ENCODE data around the gene FRMD1.

FRMD1 gene

GRCh38 chr6:168053086-168053956 lies 25.7 kb downstream of the FRMD1 start:
- no peak for DNase-seq

DNA sequence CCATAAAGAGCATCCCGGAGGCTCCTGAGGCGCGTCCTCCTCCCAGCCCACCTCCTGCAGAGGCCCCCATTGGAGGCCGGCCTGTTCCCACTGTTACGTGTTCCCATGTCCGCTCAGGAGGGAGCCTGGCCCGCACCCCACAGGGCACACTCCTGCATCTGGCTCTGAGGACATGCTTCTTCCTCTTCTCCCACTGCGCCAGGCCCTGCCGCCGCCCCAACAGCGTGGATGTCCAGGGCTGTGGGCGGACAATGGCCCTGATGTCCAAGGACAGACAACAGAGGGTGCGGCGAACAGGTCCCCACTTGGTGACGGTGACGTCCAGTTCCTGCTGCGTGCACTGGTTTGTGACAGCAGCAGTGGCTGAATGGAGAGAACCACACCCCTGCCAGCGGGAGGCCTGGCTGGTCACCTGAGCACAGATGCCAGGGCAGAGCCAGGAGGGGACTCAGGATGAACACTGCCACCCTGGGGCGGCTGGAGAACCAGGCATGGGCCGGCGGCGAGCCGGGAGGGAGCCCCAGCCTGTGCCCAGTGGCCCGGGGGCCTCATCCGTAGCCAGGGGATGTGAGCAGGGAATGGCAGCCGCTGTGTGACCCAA lies 26.6 kb downstream of the FRMD1 start:
- no peak for DNase-seq

GRCh38 chr6:168051648-168052047 lies 27.4 kb downstream of the FRMD1 start:
- no peak for DNase-seq

DNA sequence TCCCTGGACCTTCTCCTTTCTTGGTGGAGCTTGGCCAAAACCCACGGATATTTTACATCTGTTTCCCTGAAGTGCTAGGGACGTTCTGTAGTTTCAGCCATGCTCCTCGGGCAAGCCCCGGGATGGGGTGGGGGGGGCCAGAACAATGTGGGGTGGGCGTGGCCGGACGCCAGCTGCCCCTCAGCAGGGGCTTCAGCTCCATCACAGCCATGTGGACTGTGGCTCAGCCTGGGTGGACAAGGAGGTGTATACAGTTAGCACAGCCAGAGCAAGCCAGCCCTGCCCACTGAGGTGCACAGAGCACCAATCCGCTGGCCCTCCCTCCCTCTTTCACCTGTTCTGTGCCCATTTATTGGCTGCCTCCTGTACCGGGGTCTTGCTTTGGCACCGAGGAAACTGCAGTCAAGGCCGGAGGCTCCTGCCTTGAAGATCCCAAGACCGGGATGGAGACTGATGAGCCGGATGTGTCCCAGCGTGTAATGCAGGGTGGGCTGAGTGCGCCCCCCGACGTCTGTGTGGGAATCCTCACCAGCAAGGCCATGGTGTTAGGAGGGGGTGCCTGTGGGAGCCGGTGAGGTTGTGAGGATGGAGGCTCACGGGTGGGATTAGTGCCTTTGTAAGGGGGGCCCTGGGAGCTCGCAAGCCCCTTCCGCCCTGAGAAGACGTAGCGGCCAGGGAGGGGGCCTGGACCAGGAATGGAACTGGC lies 28.0 kb downstream of the FRMD1 start:
- DNase-seq, result peak; percentile 13

DNA sequence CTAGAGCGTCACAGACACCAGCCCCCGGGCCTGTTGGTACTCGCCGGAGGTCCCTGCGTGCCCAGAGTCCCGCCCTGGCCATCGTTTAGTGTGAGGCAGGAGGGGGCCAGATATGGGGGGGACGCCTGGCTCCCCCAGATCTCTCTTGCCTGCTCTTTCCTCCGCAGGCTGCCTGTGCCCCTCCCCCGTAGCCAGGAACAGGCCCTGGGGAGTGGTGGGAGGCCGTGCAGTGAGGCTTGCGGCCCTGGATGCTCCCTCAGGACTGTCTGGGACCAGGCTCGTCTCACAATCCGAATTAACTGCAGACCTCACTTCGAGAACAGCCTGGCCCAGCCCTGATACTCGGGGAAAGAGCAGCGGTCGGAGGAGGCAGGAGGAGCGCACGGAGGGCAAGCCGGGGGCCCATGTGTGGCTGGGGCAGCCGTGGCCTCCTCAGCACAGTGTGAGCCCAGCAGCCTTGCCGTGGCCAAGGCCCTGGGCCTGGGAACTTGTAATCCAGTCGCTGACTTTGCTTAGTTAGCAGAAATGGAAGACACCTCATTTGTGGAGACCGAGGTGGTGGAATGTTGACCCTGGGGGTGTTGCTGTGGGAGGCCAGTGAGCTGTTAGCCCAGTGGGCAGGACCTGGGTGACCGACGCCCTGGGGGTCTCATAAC lies 28.7 kb downstream of the FRMD1 start:
- no peak for DNase-seq

DNA sequence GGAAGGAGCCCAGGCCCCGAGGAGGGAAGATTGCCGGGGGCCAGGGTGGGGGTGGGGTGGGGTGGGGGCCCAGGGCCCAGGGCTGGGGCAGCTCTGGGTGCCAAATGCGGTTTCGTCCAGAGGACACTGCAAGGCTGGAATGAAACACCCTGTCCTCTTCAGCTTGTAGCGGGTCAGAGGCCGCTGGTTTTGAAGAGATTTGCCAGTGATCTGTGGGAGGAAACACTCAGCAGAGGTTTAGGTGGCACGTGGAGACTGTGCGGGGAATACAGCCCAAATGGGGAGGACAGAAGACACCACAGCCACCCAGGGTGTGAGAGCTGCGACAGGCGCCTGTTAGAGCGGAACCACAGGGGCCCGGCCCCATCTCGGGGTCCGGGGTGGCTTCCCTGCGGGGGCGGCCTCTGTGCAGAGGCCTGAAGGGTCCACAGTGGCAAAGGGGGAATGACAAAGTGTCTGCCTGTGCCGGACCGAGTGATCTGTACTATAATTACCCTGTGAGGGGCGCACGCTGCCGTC lies 29.2 kb downstream of the FRMD1 start:
- no peak for DNase-seq

DNA sequence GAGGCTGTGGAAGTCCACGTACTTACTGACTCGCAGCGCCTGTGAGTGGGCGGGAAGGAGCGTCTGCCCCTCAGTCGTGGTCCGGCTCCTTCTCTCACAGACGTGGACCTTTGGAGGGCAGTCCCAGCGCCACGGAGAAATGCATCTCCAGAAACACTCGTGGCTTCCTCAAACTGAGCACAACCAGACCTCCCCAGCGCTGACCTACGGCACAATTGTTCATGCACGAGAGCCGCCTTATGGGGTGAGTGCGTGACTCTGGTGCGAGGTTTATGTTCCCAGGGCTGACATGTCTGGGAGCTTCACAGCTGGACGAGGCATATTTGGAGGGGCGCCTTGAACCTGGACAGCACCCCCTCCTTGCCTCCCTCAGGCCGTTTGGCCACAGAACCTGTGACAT lies 29.7 kb downstream of the FRMD1 start:
- no peak for DNase-seq

GRCh38 chr6:168048724-168049025 lies 30.3 kb downstream of the FRMD1 start:
- DNase-seq, result no peak

- no peak for DNase-seq
These were observed 30.9 kb downstream of the FRMD1 start for GRCh38 chr6:168047841-168048723.

DNA sequence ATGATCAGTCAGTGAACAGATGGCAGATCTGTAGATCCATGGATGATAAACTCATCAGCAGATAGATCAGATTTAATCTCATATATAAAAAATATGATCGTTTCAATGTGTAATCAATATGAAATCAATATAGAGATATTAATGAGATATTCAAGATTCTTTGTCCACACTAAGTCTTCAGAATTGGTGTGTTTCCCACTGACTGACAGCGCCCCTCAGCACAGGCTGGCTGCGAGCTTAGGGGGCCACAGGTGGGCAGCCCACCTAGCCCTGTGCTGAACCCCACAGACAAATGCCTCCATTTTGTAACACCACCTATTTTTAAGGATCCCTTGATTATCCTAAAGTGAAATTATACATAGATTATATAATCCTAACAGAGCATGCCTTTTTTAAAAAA lies 32.3 kb downstream of the FRMD1 start:
- no peak for DNase-seq

- DNase-seq, result no peak
These were observed 33.0 kb downstream of the FRMD1 start for GRCh38 chr6:168045706-168046620.

GRCh38 chr6:168045141-168045691 lies 33.8 kb downstream of the FRMD1 start:
- DNase-seq, result no peak

DNA sequence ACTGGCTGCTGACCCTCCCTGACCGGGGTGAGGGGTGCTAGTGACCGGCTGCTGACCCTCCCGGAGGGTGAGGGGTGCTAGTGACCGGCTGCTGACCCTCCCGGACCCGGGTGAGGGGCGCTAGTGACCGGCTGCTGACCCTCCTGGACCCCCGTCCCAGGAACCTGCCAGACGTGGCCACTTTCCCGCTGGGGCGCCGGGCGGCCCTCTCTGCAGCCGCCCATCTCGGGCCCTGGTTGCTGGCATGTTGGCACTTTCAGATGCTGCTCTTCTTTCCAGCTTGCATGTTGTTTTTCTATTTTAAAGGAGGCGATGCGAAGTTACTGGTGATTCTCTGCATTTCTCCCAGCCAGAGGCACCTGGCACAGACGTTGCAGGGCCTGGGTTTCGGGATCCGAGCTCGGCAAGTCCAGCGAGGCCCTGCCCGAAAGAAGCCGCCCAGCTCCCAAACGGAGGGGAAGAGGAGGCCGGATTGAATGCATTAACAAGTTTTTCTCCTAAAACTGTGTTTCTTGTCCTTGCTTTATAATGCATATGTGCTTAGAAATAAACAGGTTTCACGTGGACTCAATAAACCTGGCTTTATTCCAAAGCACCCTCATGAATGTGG lies 34.4 kb downstream of the FRMD1 start:
- DNase-seq, result no peak

GRCh38 chr6:168043848-168044415 lies 35.1 kb downstream of the FRMD1 start:
- no peak for DNase-seq

- DNase-seq, result no peak
These were observed 35.7 kb downstream of the FRMD1 start for GRCh38 chr6:168043193-168043847.

DNA sequence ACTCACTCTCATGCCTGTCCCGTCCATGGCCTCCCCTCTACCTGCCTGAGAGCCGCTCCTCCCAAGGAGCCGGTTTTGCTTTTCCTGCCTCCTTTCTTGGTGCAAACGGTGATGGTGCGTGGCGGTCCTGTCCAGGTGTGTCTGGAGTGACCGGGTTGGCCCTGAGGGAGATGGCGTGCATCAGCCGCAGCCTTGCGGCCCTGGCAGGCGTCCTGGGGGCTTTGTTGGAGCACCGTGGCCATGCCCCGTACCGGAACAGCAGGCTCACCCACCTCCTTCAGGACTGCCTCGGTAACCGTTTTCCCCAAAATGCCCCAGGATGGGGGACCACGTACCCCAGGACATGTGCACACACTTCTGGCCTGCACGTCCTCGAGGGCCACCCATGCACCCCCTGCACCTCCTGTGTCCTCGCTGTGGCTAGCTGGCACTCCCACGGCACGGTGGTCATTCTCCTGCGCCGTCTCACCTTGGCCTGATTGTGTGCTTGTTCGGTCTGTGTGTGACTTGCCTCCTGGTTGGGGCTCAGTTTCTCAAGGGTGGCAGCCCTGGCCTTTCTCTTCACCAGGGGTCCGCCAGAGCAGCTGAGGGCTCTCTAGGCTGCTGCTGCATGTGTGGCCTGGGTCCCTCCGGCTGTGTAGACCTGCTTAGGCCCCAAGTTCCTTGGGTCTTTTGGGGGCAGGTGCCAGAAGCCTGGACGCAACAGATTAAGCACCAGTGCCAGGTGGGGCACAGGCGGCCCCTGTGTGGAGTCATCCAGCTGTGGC lies 36.4 kb downstream of the FRMD1 start:
- no peak for DNase-seq

- DNase-seq, result no peak
These were observed 37.1 kb downstream of the FRMD1 start for GRCh38 chr6:168041928-168042327.

GRCh38 chr6:168040856-168041496 lies 38.0 kb downstream of the FRMD1 start:
- DNase-seq, result no peak
